Neutrophil (primary cell): ENCODE data around the gene SLC25A5.

Experiments
- H3K27ac ChIP-seq: fragments of 200-600 bp; sonication (generic); 2 replicates; pipeline ENCODE4 v1.5.1; 2016; ENCODE audit warnings: mild to moderate bottlenecking, moderate library complexity
- H3K27me3 ChIP-seq: fragments of 200-600 bp; sonication (generic); 2 replicates; pipeline ENCODE4 v1.6.0; 2016; ENCODE audit warnings: mild to moderate bottlenecking
- H3K36me3 ChIP-seq: fragments of 200-600 bp; sonication (generic); 2 replicates; pipeline ENCODE4 v1.5.1; 2017
- H3K4me1 ChIP-seq, 2 experiments: fragments of 200-600 bp in 1 of 2; sonication (generic) in 1 of 2; 1 replicate in 1 of 2; 2 replicates in 1 of 2; pipeline versions ENCODE4 v1.5.1 to v1.6.1; 2013 to 2016; ENCODE audit warnings: low read depth in 1 of 2, low read length in 1 of 2, mild to moderate bottlenecking in 1 of 2, moderate library complexity in 1 of 2; ENCODE audit not compliant: control insufficient read depth in 1 of 2, insufficient read depth in 1 of 2
- H3K4me3 ChIP-seq, 2 experiments: fragments of 200-600 bp in 1 of 2; sonication (generic) in 1 of 2; 1 replicate in 1 of 2; 2 replicates in 1 of 2; pipeline ENCODE4 v1.5.1; 2013 to 2016; ENCODE audit warnings: low read depth in 1 of 2, low read length in 1 of 2, mild to moderate bottlenecking in 1 of 2, moderate library complexity in 1 of 2
- H3K9me3 ChIP-seq: fragments of 200-600 bp; sonication (generic); 2 replicates; pipeline ENCODE4 v1.5.1; 2016
- CTCF ChIP-seq: fragments of 200-600 bp; sonication (generic); IDR thresholded peaks from 2 replicates; pipeline ENCODE4 v1.5.1; 2016; ENCODE audit warnings: antibody characterized with exemption

Gene SLC25A5

GRCh38 chrX:119467433-119467832, 811 bp upstream of the SLC25A5 start:
- Histone ChIP-seq H3K4me3 (peak overlapping the region in 1 of 2 experiments; percentile 74), H3K27ac (no peak overlapping the region), H3K27me3 (no peaks in the 10 kb centered on the region), H3K9me3 (no peaks in the 10 kb centered on the region), H3K36me3 (peaks cover 7% of the 10 kb centered on the region), H3K4me1 (peaks cover 8 to 10% of the 10 kb centered on the region in 2 experiments)
- no peak for TF ChIP-seq CTCF

GRCh38 chrX:119468551-119469312, 488 bp downstream of the SLC25A5 start:
- Histone ChIP-seq H3K27ac (peak overlapping the region; percentile 89), H3K4me1 (peaks cover 8 to 10% of the 10 kb centered on the region in 2 experiments), H3K27me3 (no peaks in the 10 kb centered on the region), H3K9me3 (no peaks in the 10 kb centered on the region), H3K4me3 (peak overlapping the region; percentile 67 to 74), H3K36me3 (peaks cover 7% of the 10 kb centered on the region)
- peak; percentile 92 for TF ChIP-seq CTCF

- Histone ChIP-seq H3K27me3 (no peaks in the 10 kb centered on the region), H3K4me1 (peaks cover 8 to 10% of the 10 kb centered on the region in 2 experiments), H3K36me3 (peaks cover 7% of the 10 kb centered on the region), H3K27ac (peak overlapping the region; percentile 89), H3K9me3 (no peaks in the 10 kb centered on the region), H3K4me3 (peak overlapping the region; percentile 67 to 74)
- no peak for TF ChIP-seq CTCF
These were observed 1.0 kb downstream of the SLC25A5 start for GRCh38 chrX:119469313-119469635.

- no peaks in the 10 kb centered on the region for H3K9me3 ChIP-seq
- no peak overlapping the region for H3K4me3 ChIP-seq
- no peaks in the 10 kb centered on the region for H3K4me1 ChIP-seq
- H3K27ac ChIP-seq: no peak overlapping the region
- no peak for TF ChIP-seq CTCF
- no peaks in the 10 kb centered on the region for H3K27me3 ChIP-seq
- peaks cover 7% of the 10 kb centered on the region for H3K36me3 ChIP-seq
These were observed 6.6 kb downstream of the SLC25A5 start for GRCh38 chrX:119474615-119475388.

GRCh38 chrX:119475389-119476101, 7.3 kb downstream of the SLC25A5 start:
- Histone ChIP-seq H3K27ac (no peak overlapping the region), H3K4me1 (no peaks in the 10 kb centered on the region), H3K36me3 (peaks cover 5% of the 10 kb centered on the region), H3K4me3 (no peak overlapping the region), H3K9me3 (no peaks in the 10 kb centered on the region), H3K27me3 (no peaks in the 10 kb centered on the region)
- no peak for TF ChIP-seq CTCF
